GM23338 (cell line): ENCODE data around the gene AHDC1. TPM values are rescaled to one million over a fixed set of nuclear protein-coding genes. Genes with fewer than 3 reads are reported as not detected.

Experiments
- ATAC-seq: fragments of 200-7000 bp; cut with Tn5 transposase; 3 replicates; pipeline ENCODE4 v1.9.1; 2020
- DNase-seq: peaks from one replicate; pipeline ENCODE4 v3.0.0-alpha.2; 2015; ENCODE audit warnings: low spot score
- H2AFZ ChIP-seq: fragments of 200-600 bp; sonication (generic); 2 replicates; pipeline ENCODE4 v1.8.0; 2016; ENCODE audit warnings: antibody characterized with exemption, mild to moderate bottlenecking, moderate library complexity
- H3F3A ChIP-seq: fragments of 200-600 bp; sonication (generic); replicated peaks from 2 replicates; pipeline ENCODE4 v1.8.0; 2017; ENCODE audit warnings: antibody characterized with exemption, mixed run types, low read depth
- H3K27ac ChIP-seq: fragments of 200-600 bp; sonication (generic); 2 replicates; pipeline ENCODE4 v1.6.1; 2016; ENCODE audit warnings: low read depth
- H3K27me3 ChIP-seq: fragments of 200-600 bp; sonication (generic); 2 replicates; pipeline ENCODE4 v1.8.0; 2016; ENCODE audit warnings: mild to moderate bottlenecking, mixed run types, moderate library complexity; ENCODE audit not compliant: insufficient read depth
- H3K36me3 ChIP-seq: fragments of 200-600 bp; sonication (generic); 2 replicates; pipeline ENCODE4 v1.8.0; 2016; ENCODE audit warnings: mild to moderate bottlenecking; ENCODE audit not compliant: insufficient read depth
- H3K4me1 ChIP-seq: fragments of 200-600 bp; sonication (generic); 2 replicates; pipeline ENCODE4 v1.8.0; 2016; ENCODE audit warnings: mild to moderate bottlenecking, moderate library complexity; ENCODE audit not compliant: insufficient read depth
- H3K4me2 ChIP-seq: fragments of 200-600 bp; sonication (generic); 2 replicates; pipeline ENCODE4 v1.7.1; 2017; ENCODE audit warnings: mixed run types
- H3K4me3 ChIP-seq: fragments of 200-600 bp; sonication (generic); 2 replicates; pipeline ENCODE4 v1.6.1; 2016; ENCODE audit warnings: mixed run types
- H3K79me2 ChIP-seq: fragments of 200-600 bp; sonication (generic); replicated peaks from 2 replicates; pipeline ENCODE4 v1.8.0; 2017; ENCODE audit warnings: mild to moderate bottlenecking; ENCODE audit not compliant: insufficient read depth
- H3K9me2 ChIP-seq: fragments of 200-600 bp; sonication (generic); 2 replicates; pipeline ENCODE4 v1.8.0; 2017; ENCODE audit not compliant: insufficient read depth
- H4K20me1 ChIP-seq: fragments of 200-600 bp; sonication (generic); replicated peaks from 2 replicates; pipeline ENCODE4 v1.8.0; 2017; ENCODE audit warnings: mild to moderate bottlenecking; ENCODE audit not compliant: insufficient read depth
- H3K27ac Mint-ChIP-seq: 2 replicates; pipeline ENCODE4 v1.8.0; 2020; ENCODE audit warnings: inconsistent platforms, mild to moderate bottlenecking, moderate library complexity, mixed read lengths
- H3K27me3 Mint-ChIP-seq: 3 replicates; pipeline ENCODE4 v1.8.0; 2022; ENCODE audit warnings: low read depth, mild to moderate bottlenecking, moderate library complexity, mixed read lengths, inconsistent platforms; ENCODE audit not compliant: insufficient read depth, poor library complexity
- H3K36me3 Mint-ChIP-seq: 3 replicates; pipeline ENCODE4 v1.8.0; 2021; ENCODE audit warnings: low read depth, mild to moderate bottlenecking, inconsistent platforms, moderate library complexity, mixed read lengths
- H3K4me1 Mint-ChIP-seq: 3 replicates; pipeline ENCODE4 v1.8.0; 2020; ENCODE audit warnings: mild to moderate bottlenecking, inconsistent platforms, mixed read lengths
- H3K4me3 Mint-ChIP-seq: 3 replicates; pipeline ENCODE4 v1.8.0; 2021; ENCODE audit warnings: moderate library complexity, mild to moderate bottlenecking, inconsistent platforms, mixed read lengths
- H3K9me3 Mint-ChIP-seq: 3 replicates; pipeline ENCODE4 v1.8.0; 2020; ENCODE audit warnings: moderate library complexity, mild to moderate bottlenecking, inconsistent platforms, mixed read lengths
- CREB1 ChIP-seq: fragments of 250-450 bp; sonication (Bioruptor Pico); IDR thresholded peaks from 2 replicates; pipeline ENCODE4 v1.5.0; 2020; ENCODE audit warnings: low read depth, mild to moderate bottlenecking, moderate library complexity
- EZH2 ChIP-seq: fragments of 200-600 bp; sonication (generic); IDR thresholded peaks from one replicate; pipeline ENCODE4 v1.8.0; 2017; ENCODE audit warnings: antibody characterized with exemption, mild to moderate bottlenecking, low read depth; ENCODE audit not compliant: unreplicated experiment
- EZH2phosphoT487 ChIP-seq: fragments of 200-600 bp; sonication (generic); IDR thresholded peaks from one replicate; pipeline ENCODE4 v1.8.1; 2018; ENCODE audit warnings: antibody characterized with exemption; ENCODE audit not compliant: unreplicated experiment
- JUNB ChIP-seq: IDR thresholded peaks from one replicate; pipeline ENCODE4 v1.6.1; 2016; ENCODE audit warnings: antibody characterized with exemption; ENCODE audit not compliant: unreplicated experiment
- NANOG ChIP-seq: IDR thresholded peaks from 2 replicates; pipeline ENCODE4 v1.6.1; 2016; ENCODE audit warnings: antibody characterized with exemption, borderline replicate concordance
- POLR2AphosphoS5 ChIP-seq: IDR thresholded peaks from 2 replicates; pipeline ENCODE4 v1.6.1; 2016; ENCODE audit warnings: antibody characterized with exemption, low read depth
- STAT1 ChIP-seq: IDR thresholded peaks from one replicate; pipeline ENCODE4 v1.6.1; 2016; ENCODE audit warnings: antibody characterized with exemption; ENCODE audit not compliant: unreplicated experiment
- ZNF114 ChIP-seq: fragments of 250-450 bp; sonication (Bioruptor Pico); IDR thresholded peaks from 2 replicates; pipeline ENCODE4 v1.5.0; 2020; ENCODE audit warnings: mild to moderate bottlenecking, moderate library complexity
- ZNF331 ChIP-seq: fragments of 250-450 bp; sonication (Bioruptor Pico); IDR thresholded peaks from 2 replicates; pipeline ENCODE4 v1.5.0; 2020; ENCODE audit warnings: low read depth, mild to moderate bottlenecking, moderate library complexity
- polyA plus RNA-seq: library from polyadenylated mRNA; unstranded; fragments of >200 nt; fragmentation: Nextera tagmentation; extraction: Ambion mirVana; gene quantifications from 2 replicates; pipeline ENCODE4 v1.2.1, GENCODE V29; 2016
- total RNA-seq: library from RNA; depleted of rRNA; stranded (reverse); fragments of >200 nt; shearing (Covaris generic); gene quantifications from 2 replicates; pipeline ENCODE4 v1.2.3, GENCODE V29; 2014
- TF ChIP-seq, protein P1 (sequence below): IDR thresholded peaks from one replicate; pipeline ENCODE4 v1.6.1; 2018; ENCODE audit warnings: antibody characterized with exemption; ENCODE audit not compliant: unreplicated experiment
- TF ChIP-seq, protein P2 (sequence below), 2 experiments: fragments of 200-600 bp in 1 of 2; sonication (generic) in 1 of 2; conservative IDR thresholded peaks; 2 replicates each; pipeline versions ENCODE4 v1.5.1 to v1.6.1; 2016 to 2017; ENCODE audit warnings: antibody characterized with exemption in 2 of 2, low read depth in 2 of 2, mild to moderate bottlenecking in 2 of 2, moderate library complexity in 1 of 2
- TF ChIP-seq, protein P3 (sequence below): IDR thresholded peaks from 2 replicates; pipeline ENCODE4 v1.6.1; 2016; ENCODE audit warnings: antibody characterized with exemption
- TF ChIP-seq, protein P4 (sequence below): fragments of 250-450 bp; sonication (Bioruptor Pico); IDR thresholded peaks from 2 replicates; pipeline ENCODE4 v1.5.0; 2020; ENCODE audit warnings: mild to moderate bottlenecking, moderate library complexity

The AHDC1 gene
- total and polyA plus RNA-seq, 2 experiments from 2014 or later = 8.3 to 22.2 TPM

DNA sequence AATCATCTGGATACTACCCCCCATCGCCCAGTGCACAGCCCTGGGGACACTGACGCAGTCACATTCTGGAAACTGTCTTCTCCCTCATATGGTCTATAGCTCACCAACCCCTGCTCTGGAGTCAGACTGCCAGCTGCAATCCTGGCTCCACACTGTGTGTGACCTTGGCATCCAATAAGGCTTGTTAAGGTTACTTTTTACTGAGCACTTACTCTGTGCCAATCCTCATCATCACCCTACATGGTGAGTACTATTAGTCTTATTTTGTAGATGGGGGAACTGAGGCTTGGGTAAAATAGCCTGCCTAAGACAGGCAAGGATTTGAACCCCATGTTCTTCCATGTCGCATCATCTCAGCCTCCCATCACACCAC lies 34.9 kb downstream of the AHDC1 start:
- H3K27ac Mint-ChIP-seq = peak overlapping the region; percentile 54; the same call in 1 of the 2 replicates
- peak overlapping the region; percentile 47 for H3K4me3 Mint-ChIP-seq
- H4K20me1 ChIP-seq = peaks cover 7% of the 10 kb centered on the region
- peaks cover 81% of the 10 kb centered on the region for H3K4me1 ChIP-seq
- H3F3A ChIP-seq = peaks cover 52% of the 10 kb centered on the region
- peaks cover 25% of the 10 kb centered on the region for H3K27me3 Mint-ChIP-seq
- H3K9me3 Mint-ChIP-seq = no peaks in the 10 kb centered on the region; the same call in 2 of the 3 replicates
- H3K36me3 Mint-ChIP-seq = no peaks in the 10 kb centered on the region; the same call in 2 of the 3 replicates
- no peak overlapping the region for H2AFZ ChIP-seq
- no peaks in the 10 kb centered on the region for H3K36me3 ChIP-seq
- no peak for DNase-seq
- no peaks in the 10 kb centered on the region for H3K9me2 ChIP-seq
- TF ChIP-seq JUNB (no peak), STAT1 (no peak), ZNF331 (CRISPR knock-in tag) (no peak), EZH2 (no peak), EZH2phosphoT487 (no peak), NANOG (no peak), POLR2AphosphoS5 (no peak), CREB1 (CRISPR knock-in tag) (no peak), ZNF114 (no peak)
- TF ChIP-seq, protein P1, sequence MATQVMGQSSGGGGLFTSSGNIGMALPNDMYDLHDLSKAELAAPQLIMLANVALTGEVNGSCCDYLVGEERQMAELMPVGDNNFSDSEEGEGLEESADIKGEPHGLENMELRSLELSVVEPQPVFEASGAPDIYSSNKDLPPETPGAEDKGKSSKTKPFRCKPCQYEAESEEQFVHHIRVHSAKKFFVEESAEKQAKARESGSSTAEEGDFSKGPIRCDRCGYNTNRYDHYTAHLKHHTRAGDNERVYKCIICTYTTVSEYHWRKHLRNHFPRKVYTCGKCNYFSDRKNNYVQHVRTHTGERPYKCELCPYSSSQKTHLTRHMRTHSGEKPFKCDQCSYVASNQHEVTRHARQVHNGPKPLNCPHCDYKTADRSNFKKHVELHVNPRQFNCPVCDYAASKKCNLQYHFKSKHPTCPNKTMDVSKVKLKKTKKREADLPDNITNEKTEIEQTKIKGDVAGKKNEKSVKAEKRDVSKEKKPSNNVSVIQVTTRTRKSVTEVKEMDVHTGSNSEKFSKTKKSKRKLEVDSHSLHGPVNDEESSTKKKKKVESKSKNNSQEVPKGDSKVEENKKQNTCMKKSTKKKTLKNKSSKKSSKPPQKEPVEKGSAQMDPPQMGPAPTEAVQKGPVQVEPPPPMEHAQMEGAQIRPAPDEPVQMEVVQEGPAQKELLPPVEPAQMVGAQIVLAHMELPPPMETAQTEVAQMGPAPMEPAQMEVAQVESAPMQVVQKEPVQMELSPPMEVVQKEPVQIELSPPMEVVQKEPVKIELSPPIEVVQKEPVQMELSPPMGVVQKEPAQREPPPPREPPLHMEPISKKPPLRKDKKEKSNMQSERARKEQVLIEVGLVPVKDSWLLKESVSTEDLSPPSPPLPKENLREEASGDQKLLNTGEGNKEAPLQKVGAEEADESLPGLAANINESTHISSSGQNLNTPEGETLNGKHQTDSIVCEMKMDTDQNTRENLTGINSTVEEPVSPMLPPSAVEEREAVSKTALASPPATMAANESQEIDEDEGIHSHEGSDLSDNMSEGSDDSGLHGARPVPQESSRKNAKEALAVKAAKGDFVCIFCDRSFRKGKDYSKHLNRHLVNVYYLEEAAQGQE = no peak
- TF ChIP-seq, protein P2, sequence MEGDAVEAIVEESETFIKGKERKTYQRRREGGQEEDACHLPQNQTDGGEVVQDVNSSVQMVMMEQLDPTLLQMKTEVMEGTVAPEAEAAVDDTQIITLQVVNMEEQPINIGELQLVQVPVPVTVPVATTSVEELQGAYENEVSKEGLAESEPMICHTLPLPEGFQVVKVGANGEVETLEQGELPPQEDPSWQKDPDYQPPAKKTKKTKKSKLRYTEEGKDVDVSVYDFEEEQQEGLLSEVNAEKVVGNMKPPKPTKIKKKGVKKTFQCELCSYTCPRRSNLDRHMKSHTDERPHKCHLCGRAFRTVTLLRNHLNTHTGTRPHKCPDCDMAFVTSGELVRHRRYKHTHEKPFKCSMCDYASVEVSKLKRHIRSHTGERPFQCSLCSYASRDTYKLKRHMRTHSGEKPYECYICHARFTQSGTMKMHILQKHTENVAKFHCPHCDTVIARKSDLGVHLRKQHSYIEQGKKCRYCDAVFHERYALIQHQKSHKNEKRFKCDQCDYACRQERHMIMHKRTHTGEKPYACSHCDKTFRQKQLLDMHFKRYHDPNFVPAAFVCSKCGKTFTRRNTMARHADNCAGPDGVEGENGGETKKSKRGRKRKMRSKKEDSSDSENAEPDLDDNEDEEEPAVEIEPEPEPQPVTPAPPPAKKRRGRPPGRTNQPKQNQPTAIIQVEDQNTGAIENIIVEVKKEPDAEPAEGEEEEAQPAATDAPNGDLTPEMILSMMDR (conservative IDR thresholded peaks at IDR 0.05; ENCODE audit: low read depth in 2 of 2) = no peak
- TF ChIP-seq, protein P3, sequence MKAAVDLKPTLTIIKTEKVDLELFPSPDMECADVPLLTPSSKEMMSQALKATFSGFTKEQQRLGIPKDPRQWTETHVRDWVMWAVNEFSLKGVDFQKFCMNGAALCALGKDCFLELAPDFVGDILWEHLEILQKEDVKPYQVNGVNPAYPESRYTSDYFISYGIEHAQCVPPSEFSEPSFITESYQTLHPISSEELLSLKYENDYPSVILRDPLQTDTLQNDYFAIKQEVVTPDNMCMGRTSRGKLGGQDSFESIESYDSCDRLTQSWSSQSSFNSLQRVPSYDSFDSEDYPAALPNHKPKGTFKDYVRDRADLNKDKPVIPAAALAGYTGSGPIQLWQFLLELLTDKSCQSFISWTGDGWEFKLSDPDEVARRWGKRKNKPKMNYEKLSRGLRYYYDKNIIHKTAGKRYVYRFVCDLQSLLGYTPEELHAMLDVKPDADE = no peak
- TF ChIP-seq, protein P4, sequence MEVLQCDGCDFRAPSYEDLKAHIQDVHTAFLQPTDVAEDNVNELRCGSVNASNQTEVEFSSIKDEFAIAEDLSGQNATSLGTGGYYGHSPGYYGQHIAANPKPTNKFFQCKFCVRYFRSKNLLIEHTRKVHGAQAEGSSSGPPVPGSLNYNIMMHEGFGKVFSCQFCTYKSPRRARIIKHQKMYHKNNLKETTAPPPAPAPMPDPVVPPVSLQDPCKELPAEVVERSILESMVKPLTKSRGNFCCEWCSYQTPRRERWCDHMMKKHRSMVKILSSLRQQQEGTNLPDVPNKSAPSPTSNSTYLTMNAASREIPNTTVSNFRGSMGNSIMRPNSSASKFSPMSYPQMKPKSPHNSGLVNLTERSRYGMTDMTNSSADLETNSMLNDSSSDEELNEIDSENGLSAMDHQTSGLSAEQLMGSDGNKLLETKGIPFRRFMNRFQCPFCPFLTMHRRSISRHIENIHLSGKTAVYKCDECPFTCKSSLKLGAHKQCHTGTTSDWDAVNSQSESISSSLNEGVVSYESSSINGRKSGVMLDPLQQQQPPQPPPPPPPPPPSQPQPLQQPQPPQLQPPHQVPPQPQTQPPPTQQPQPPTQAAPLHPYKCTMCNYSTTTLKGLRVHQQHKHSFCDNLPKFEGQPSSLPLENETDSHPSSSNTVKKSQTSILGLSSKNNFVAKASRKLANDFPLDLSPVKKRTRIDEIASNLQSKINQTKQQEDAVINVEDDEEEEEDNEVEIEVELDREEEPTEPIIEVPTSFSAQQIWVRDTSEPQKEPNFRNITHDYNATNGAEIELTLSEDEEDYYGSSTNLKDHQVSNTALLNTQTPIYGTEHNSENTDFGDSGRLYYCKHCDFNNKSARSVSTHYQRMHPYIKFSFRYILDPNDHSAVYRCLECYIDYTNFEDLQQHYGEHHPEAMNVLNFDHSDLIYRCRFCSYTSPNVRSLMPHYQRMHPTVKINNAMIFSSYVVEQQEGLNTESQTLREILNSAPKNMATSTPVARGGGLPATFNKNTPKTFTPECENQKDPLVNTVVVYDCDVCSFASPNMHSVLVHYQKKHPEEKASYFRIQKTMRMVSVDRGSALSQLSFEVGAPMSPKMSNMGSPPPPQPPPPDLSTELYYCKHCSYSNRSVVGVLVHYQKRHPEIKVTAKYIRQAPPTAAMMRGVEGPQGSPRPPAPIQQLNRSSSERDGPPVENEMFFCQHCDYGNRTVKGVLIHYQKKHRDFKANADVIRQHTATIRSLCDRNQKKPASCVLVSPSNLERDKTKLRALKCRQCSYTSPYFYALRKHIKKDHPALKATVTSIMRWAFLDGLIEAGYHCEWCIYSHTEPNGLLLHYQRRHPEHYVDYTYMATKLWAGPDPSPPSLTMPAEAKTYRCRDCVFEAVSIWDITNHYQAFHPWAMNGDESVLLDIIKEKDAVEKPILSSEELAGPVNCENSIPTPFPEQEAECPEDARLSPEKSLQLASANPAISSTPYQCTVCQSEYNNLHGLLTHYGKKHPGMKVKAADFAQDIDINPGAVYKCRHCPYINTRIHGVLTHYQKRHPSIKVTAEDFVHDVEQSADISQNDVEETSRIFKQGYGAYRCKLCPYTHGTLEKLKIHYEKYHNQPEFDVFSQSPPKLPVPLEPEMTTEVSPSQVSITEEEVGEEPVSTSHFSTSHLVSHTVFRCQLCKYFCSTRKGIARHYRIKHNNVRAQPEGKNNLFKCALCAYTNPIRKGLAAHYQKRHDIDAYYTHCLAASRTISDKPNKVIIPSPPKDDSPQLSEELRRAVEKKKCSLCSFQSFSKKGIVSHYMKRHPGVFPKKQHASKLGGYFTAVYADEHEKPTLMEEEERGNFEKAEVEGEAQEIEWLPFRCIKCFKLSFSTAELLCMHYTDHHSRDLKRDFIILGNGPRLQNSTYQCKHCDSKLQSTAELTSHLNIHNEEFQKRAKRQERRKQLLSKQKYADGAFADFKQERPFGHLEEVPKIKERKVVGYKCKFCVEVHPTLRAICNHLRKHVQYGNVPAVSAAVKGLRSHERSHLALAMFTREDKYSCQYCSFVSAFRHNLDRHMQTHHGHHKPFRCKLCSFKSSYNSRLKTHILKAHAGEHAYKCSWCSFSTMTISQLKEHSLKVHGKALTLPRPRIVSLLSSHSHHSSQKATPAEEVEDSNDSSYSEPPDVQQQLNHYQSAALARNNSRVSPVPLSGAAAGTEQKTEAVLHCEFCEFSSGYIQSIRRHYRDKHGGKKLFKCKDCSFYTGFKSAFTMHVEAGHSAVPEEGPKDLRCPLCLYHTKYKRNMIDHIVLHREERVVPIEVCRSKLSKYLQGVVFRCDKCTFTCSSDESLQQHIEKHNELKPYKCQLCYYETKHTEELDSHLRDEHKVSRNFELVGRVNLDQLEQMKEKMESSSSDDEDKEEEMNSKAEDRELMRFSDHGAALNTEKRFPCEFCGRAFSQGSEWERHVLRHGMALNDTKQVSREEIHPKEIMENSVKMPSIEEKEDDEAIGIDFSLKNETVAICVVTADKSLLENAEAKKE (CRISPR knock-in tag) = no peak
- peak overlapping the region; percentile 98; the same call in 1 of the 2 replicates for H3K27ac ChIP-seq
- H3K4me2 ChIP-seq = peak overlapping the region; percentile 92
- peaks cover 29% of the 10 kb centered on the region for H3K79me2 ChIP-seq
- ATAC-seq = no peak
- H3K4me3 ChIP-seq = peak overlapping the region; percentile 54
- peaks cover 87% of the 10 kb centered on the region for H3K4me1 Mint-ChIP-seq
- H3K27me3 ChIP-seq = no peaks in the 10 kb centered on the region
